Measurements from ENCODE around the gene FOXB2. TPM values are rescaled to one million over a fixed set of nuclear protein-coding genes. Genes with fewer than 3 reads are reported as not detected.
"Not testable (repeated sequence)": the region's sequence is repeated elsewhere in the genome, so short reads cannot be mapped to it uniquely, and the experiment has no call there.

FOXB2 gene
- total RNA-seq: not detected

DNA sequence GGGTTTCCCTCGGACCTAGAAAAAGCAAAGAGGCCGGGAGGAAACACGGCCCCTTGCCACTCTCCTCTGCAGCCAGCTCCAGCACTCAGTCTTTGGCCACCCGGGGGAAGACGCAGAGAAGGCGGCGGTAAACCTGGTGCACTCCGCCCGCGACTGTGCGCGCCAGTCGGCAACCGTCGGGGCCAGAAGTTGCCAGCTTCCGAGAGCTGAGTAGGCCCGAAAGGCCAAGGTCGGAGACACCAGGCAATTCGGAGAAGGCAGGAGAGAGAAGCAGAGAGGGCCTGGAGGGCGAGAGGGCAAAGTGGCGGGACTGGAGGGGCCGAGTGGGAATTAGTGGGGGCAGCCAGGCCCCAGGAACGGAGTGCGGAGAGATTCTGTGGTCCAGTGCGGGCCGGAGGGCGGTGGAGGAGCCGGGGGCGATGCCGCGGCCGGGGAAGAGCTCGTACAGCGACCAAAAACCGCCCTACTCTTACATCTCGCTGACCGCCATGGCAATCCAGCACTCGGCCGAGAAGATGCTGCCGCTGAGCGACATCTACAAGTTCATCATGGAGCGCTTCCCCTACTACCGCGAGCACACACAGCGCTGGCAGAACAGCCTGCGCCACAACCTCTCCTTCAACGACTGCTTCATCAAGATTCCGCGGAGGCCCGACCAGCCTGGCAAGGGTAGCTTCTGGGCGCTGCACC lies at the start of gene FOXB2:
FOXB2 (plus strand) TSS at position 420 of the 690 bp plus-strand sequence; CDS start at position 420, 0 bp downstream.
- no peak for FAIRE-seq

GRCh38 chr9:76969716-76970115 lies 49.7 kb upstream of the FOXB2 start:
- DNase-seq (ENCODE audit: low spot score in 2 of 2): no peak
- FAIRE-seq: no peak

More for the DNA sequence above, at the start of gene FOXB2:
- peak in 1 of 2 donors; percentile 46 for DNase-seq (ENCODE audit: low spot score in 2 of 2)

- not testable (repeated sequence) for FAIRE-seq; DNase-seq (ENCODE audit: low spot score in 2 of 2)
These were observed 40.6 kb upstream of the FOXB2 start for GRCh38 chr9:76978831-76979230.

GRCh38 chr9:76980566-76980965 lies 38.9 kb upstream of the FOXB2 start:
- FAIRE-seq: no peak
- no peak for DNase-seq (ENCODE audit: low spot score in 2 of 2)

DNA sequence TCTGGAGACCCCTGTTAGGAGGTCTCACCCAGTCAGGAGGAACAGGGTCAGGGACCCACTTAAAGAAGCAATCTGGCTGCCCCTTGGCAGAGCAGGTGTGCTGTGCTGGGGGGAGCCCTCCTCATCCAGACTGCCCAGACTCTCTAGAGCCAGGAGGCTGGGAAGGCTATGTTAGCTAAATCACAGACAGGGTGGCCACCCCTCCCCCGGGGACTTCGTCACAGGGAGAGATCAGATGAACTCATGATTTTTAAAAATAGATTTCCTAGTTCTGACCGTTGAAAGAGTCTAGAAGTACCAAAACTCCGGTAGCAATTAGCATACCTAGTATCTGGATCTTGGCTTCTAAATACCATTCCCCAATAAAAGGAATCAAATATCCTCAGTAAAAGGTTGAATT lies 35.0 kb upstream of the FOXB2 start:
- FAIRE-seq (no peak), DNase-seq (ENCODE audit: low spot score in 2 of 2) (no peak)

- FAIRE-seq (no peak), DNase-seq (ENCODE audit: low spot score in 2 of 2) (no peak)
These were observed 33.9 kb upstream of the FOXB2 start for GRCh38 chr9:76985581-76985980.

DNA sequence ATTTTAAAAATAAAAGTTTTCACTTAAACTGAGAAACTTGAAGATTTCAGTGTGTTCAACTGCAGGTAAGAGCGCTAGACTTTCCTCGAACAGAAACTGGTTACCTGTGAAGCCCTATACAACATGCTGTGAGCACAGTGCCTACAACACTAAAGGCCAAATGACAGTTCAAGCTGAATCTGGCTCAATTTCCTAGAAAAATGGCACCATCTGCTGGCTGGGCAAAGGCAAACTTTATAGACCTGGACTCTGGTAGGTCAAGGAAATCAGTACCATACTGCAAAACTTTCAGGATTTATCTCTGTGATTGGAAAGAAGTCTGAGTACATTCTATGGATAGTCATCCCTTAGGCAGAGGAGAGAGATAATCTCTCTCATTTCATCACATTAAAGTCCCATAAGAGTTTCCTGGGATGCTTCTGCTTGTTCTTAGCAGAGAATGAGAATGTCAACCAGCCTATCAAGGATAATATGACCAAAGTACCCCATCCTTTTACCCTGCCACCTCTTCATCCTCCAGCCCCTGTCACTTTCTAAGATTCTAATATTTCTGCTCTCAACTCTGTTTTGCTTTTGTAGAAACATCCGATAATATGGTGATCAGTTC lies 31.8 kb upstream of the FOXB2 start:
- FAIRE-seq (peak; percentile 63), DNase-seq (ENCODE audit: low spot score in 2 of 2) (peak; percentile 28 to 30)

DNA sequence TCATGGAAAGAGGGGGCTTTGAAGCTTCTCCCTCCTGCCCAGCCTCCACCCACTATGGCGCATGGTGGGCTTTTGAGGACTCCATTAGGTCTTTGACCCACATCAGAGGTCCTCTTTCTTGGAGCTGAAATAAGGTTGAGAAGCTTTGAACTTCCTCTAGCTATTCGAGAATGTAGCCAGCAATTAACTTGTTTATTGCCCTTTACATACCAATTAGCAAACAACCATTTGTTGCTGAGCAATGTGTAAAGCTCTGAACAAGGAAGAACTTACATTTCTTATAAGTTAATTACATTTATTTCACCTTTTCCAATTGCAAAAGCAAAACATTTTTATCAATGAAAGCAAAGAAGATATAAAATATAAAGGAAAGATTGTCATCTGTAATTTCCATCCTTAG lies 30.5 kb upstream of the FOXB2 start:
- FAIRE-seq (no peak), DNase-seq (ENCODE audit: low spot score in 2 of 2) (no peak)

DNA sequence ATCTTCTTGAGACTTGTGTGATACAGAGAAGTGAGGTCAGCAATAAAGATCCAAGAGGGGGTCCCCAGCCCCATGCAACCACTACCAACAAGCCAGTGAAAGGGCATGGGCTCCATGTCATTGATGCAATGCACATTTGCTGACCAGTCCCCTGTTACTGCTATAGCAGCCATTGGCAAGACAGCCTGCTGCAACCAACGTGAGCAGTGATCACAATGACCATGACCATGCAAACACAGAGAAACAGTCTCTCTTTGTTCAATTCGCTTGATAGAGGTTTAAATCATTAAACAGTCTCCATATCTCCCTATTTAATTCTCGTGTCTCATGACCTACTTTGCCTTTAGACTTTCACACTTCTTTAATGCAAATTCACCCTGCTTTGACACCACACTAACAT lies 30.0 kb upstream of the FOXB2 start:
- no peak for DNase-seq (ENCODE audit: low spot score in 2 of 2)
- no peak for FAIRE-seq

GRCh38 chr9:76996700-76997099 lies 22.8 kb upstream of the FOXB2 start:
- FAIRE-seq (no peak), DNase-seq (ENCODE audit: low spot score in 2 of 2) (peak in 1 of 2 donors; percentile 27)

DNA sequence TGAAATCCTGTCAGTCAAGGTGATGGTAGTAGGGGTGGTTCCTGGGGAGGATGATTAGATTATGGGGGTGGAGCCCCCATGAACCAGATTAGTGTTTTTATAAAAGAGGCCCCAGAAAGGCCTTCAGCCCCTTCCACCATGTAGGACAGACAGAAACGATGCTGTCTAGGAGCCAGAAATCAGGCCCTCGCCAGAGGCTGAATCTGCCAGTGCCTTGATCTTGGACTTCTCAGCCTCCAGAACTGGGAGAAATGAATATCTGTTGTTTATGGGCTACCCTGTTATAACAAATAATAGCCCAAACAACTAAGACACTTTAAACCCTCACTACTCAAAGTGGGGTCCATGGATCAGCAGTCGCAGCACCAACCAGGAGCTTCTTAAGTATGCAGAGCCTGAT lies 20.2 kb upstream of the FOXB2 start:
- no peak for FAIRE-seq
- no peak for DNase-seq (ENCODE audit: low spot score in 2 of 2)

GRCh38 chr9:77000330-77000729 lies 19.1 kb upstream of the FOXB2 start:
- no peak for FAIRE-seq
- DNase-seq (ENCODE audit: low spot score in 2 of 2): no peak

DNA sequence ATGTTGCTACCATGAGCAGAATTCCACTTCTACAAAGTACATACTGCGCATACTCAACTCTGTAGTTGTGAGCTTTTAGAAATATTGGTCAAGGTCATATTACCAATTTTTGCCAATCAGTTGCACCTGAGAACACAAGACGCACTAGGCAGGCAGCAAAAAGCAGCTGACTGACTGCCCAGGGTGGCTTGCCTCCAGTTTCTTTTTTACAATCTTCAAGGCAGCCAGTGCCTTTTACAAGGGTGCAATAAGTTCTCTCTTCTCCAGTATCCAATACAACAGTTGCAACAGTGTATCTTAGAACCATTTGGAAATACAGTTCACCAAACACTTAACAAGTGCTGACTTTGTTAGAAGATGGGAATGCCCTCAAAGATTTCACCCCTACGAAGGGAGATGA lies 16.1 kb upstream of the FOXB2 start:
- no peak for FAIRE-seq

DNA sequence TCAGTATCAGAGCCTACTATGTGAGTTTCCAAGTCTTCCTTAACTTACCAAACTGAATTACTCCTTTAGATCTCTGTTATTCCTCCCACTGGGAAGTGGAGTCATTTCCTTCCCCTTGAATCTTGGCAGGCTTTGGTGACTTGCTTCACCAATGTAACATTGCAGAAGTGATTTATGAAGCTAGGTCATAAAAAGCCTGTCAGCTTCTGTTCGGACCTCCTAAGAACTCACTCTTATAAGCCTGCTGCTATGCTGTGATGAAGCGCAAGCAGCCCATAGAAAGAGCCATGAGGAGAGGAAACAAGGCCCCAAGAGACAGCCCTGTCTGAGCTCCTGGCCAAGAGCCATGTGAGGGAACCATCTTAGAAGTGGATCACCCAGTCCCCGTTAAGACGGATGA lies 14.2 kb upstream of the FOXB2 start:
- no peak for DNase-seq (ENCODE audit: low spot score in 2 of 2)
- FAIRE-seq: no peak

More for the DNA sequence above, 16.1 kb upstream of the FOXB2 start:
- DNase-seq (ENCODE audit: low spot score in 2 of 2): no peak

DNA sequence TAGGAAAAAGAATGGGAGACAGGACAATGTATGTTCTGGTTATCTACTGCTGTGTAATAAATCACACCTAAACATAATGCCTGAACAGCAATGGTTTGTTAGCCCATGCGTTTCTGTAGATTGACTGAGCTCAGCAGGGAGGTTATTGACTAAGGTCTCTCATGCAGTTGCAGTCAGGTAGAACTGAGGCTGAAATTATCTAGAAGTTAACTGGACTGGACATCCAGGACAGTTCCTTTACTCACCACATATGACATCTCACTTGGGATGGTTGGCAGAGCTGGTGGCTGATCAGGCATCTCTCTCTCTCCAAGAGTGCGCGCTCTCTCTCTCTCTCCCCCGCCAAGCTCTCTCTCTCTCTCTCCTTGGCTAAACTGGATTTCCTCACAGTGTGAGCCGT lies 8.9 kb upstream of the FOXB2 start:
- DNase-seq (ENCODE audit: low spot score in 2 of 2): no peak
- FAIRE-seq: no peak

DNA sequence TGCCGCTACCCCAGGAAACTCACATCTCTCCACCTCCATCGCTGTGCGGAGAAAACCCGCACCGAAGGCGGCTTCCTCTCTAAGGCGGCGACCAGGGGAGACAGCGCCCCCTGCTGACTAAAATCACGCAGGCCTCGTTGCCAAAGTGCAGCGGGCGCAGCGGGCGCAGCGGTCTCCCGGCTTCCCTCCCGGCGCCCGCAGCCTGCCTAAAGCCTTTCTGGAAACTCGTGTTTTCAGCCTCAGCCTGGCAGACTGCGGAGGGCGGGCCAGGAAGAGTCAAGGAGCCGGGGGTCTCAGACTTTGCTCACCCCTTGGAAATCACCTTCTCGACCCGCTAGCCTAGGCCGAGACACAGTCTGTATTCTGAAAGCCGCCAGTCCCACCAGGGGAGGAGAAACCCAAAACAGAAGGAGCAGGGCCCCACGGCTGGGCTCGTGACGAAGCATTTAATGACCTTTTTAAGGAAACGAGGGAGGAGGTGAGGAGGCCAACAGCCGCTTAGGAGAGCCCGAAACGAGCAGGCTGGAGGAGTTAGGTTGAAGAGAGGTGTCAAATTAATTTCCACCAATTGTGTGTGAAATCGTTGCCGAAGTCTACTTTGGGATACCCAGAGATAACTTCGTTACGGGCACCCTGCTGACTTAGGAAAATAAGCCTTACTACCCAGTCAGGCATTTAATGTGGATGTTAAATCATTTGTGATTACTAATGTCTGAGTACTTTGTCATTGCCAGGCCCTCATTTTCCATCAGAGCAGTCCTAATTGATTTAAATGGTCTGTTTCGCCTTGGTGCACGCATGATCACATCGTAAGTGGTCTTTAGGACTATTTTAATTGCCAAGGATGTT lies 7.3 kb upstream of the FOXB2 start:
- no peak for FAIRE-seq
- DNase-seq (ENCODE audit: low spot score in 2 of 2): peak in 1 of 2 donors; percentile 49

GRCh38 chr9:77013206-77013931 lies 6.1 kb upstream of the FOXB2 start:
- no peak for FAIRE-seq
- no peak for DNase-seq (ENCODE audit: low spot score in 2 of 2)

DNA sequence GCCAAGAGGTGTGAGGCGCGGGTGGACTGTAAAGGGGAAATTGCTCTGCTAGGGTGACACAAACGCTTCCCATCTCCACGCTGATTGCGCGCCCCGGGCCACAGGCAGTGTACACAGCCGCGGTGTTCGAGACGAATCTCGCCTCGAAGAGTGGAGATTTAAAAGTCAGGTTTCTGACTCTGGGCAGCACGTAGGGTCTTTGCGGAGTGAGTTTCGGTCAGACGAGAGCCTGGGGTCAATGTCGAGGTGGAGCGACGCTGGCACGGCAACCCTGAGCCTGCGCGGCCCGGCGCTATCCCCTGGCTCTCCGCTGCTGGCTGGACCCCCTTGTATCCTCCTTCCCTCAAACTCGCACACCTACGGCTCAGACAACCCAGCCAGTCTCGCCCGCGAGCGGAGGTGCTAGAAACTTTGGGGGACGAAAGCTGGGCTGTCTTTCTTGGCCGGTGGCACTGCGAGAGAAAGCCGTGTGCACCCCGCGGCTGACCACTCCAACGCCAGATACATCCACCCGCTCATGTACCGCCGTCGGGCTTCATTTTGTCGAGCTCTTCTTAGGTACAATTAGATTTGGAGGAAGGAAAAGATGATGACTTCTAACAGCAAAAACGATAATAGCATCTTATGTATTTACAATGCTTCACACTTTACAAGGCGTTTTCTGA lies 5.4 kb upstream of the FOXB2 start:
- FAIRE-seq (no peak), DNase-seq (ENCODE audit: low spot score in 2 of 2) (no peak)

- DNase-seq (ENCODE audit: low spot score in 2 of 2): no peak
- no peak for FAIRE-seq
These were observed 4.7 kb upstream of the FOXB2 start for GRCh38 chr9:77014597-77015263.

Data from frontal cortex (tissue), 4 donors.